Measurements from ENCODE around the gene ARHGAP19.

DNA sequence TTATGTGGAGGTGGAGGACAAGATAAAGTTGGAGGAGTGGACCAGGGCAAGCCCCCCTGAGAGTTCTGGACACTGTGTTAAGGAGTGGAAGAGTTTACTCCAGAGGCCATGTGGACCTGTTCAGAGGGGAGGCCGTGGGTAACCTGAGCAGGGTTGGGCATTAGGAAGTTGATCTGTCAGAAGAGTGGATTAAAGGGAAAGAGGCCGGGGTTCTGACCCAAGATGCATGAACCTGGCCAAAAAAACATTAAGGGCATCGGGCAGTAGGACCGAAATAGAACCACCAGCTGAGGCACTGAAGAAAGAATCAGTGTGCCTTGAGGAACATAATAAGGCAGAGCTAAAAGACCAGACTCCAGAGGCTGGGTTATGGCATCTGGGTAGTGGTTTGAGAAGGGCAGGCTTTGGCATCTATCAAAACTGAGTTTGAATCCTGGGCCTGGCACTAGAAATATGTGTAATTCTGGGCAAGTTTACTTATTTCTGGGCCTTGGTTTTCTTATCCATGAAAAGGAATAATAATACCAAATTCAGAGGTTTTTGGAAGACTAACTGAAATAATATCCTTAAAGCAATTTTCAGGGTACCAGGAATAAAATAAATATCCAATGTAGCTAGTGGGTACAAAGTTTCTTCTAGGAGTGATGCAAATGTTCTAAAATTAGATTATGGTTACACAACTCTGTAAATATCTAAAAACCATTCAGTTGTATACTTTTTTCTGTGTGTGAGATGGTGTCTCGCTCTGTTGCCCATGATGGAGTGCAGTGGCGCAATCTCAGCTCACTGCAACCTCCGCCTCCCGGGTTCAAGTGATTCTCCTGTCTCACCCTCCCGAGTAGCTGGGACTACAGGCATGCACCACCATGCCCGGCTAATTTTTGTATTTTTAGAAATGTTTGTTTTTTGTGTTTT is 15.7 kb upstream of the ARHGAP19 start:
- TF ChIP-seq, protein P1, sequence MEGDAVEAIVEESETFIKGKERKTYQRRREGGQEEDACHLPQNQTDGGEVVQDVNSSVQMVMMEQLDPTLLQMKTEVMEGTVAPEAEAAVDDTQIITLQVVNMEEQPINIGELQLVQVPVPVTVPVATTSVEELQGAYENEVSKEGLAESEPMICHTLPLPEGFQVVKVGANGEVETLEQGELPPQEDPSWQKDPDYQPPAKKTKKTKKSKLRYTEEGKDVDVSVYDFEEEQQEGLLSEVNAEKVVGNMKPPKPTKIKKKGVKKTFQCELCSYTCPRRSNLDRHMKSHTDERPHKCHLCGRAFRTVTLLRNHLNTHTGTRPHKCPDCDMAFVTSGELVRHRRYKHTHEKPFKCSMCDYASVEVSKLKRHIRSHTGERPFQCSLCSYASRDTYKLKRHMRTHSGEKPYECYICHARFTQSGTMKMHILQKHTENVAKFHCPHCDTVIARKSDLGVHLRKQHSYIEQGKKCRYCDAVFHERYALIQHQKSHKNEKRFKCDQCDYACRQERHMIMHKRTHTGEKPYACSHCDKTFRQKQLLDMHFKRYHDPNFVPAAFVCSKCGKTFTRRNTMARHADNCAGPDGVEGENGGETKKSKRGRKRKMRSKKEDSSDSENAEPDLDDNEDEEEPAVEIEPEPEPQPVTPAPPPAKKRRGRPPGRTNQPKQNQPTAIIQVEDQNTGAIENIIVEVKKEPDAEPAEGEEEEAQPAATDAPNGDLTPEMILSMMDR (IDR thresholded peaks at IDR 0.05; ENCODE audit: low read length): no peak
- TF ChIP-seq EZH2 (IDR thresholded peaks at IDR 0.05; ENCODE audit: borderline replicate concordance, low read length): no peak
